HEK293 (cell line): ENCODE results near the gene DAAM1.

Source experiments
- CTCF ChIA-PET: fragments of 350-600 bp; formaldehyde crosslinking; extraction: SDS; loops from one replicate; lab custom pipeline; 2021; ENCODE audit warnings: antibody characterized with exemption; lab: Yijun Ruan, JAX
- POLR2A ChIA-PET: fragments of 300-600 bp; formaldehyde crosslinking; extraction: SDS; loops from one replicate; lab custom pipeline; 2020; ENCODE audit warnings: antibody characterized with exemption, inconsistent platforms; lab: Yijun Ruan, JAX
- H3K27ac ChIP-seq: fragments of 200-500 bp; sonication (Bioruptor generic); 2 replicates; pipeline ENCODE4 v1.5.1; 2014; ENCODE audit warnings: low read depth, low read length, control low read depth, inconsistent platforms; ENCODE audit errors: extremely low read depth
- H3K36me3 ChIP-seq, 2 experiments: fragments of 200-500 bp in 1 of 2; sonication (Bioruptor generic) in 1 of 2; 1 replicate in 1 of 2; 2 replicates in 1 of 2; pipeline ENCODE4 v1.5.1; 2014 to 2017; ENCODE audit warnings: inconsistent platforms in 2 of 2, low read length in 2 of 2; ENCODE audit not compliant: control insufficient read depth in 2 of 2, insufficient read depth in 1 of 2
- H3K4me1 ChIP-seq: fragments of 200-500 bp; sonication (Bioruptor generic); 2 replicates; pipeline ENCODE4 v1.5.1; 2014; ENCODE audit warnings: mild to moderate bottlenecking, low read length, inconsistent platforms; ENCODE audit not compliant: control insufficient read depth, insufficient read depth
- H3K4me3 ChIP-seq: 2 replicates; pipeline ENCODE4 v1.5.1; 2011; ENCODE audit warnings: low read depth, mild to moderate bottlenecking, control low read depth, low read length, moderate library complexity
- H3K9me3 ChIP-seq: fragments of 200-500 bp; sonication (Bioruptor generic); 2 replicates; pipeline ENCODE4 v1.5.1; 2014; ENCODE audit warnings: low read depth, low read length, inconsistent platforms; ENCODE audit not compliant: control insufficient read depth, insufficient read depth
- FEZF1 ChIP-seq: fragments of 450-650 bp; formaldehyde crosslinking; IDR thresholded peaks from 2 replicates; pipeline ENCODE4 v1.5.1; 2016; ENCODE audit warnings: missing biosample characterization, missing genetic modification characterization
- SP7 ChIP-seq: fragments of 450-650 bp; formaldehyde crosslinking; IDR thresholded peaks from 2 replicates; pipeline ENCODE4 v1.5.1; 2016; ENCODE audit warnings: missing biosample characterization, missing genetic modification characterization
- WT1 ChIP-seq: fragments of 450-650 bp; formaldehyde crosslinking; IDR thresholded peaks from 2 replicates; pipeline ENCODE4 v1.5.1; 2016; ENCODE audit warnings: missing biosample characterization, missing genetic modification characterization
- ZFP37 ChIP-seq: fragments of 450-650 bp; formaldehyde crosslinking; IDR thresholded peaks from 2 replicates; pipeline ENCODE4 v1.5.1; 2016; ENCODE audit warnings: missing biosample characterization, missing genetic modification characterization
- ZNF133 ChIP-seq: fragments of 450-650 bp; formaldehyde crosslinking; IDR thresholded peaks from 2 replicates; pipeline ENCODE4 v1.5.1; 2016; ENCODE audit warnings: missing biosample characterization, missing genetic modification characterization
- ZNF140 ChIP-seq: fragments of 450-650 bp; formaldehyde crosslinking; IDR thresholded peaks from 2 replicates; pipeline ENCODE4 v1.5.1; 2016; ENCODE audit warnings: missing biosample characterization, missing genetic modification characterization
- ZNF174 ChIP-seq: fragments of 450-650 bp; formaldehyde crosslinking; IDR thresholded peaks from 2 replicates; pipeline ENCODE4 v1.5.0; 2017; ENCODE audit warnings: missing biosample characterization, mild to moderate bottlenecking, missing genetic modification characterization
- ZNF302 ChIP-seq: fragments of 450-650 bp; formaldehyde crosslinking; IDR thresholded peaks from 2 replicates; pipeline ENCODE4 v1.5.1; 2016; ENCODE audit warnings: missing biosample characterization, missing genetic modification characterization, low read depth
- ZNF366 ChIP-seq: fragments of 450-650 bp; formaldehyde crosslinking; conservative IDR thresholded peaks from 2 replicates; pipeline ENCODE4 v1.5.1; 2016; ENCODE audit warnings: missing biosample characterization, missing genetic modification characterization
- ZNF394 ChIP-seq: fragments of 450-650 bp; formaldehyde crosslinking; IDR thresholded peaks from 2 replicates; pipeline ENCODE4 v1.5.1; 2016; ENCODE audit warnings: missing biosample characterization, missing genetic modification characterization, mild to moderate bottlenecking, moderate library complexity, borderline replicate concordance
- ZNF473 ChIP-seq: fragments of 450-650 bp; formaldehyde crosslinking; IDR thresholded peaks from 2 replicates; pipeline ENCODE4 v1.5.1; 2017; ENCODE audit warnings: missing biosample characterization, missing genetic modification characterization
- ZNF571 ChIP-seq: fragments of 450-650 bp; formaldehyde crosslinking; IDR thresholded peaks from 2 replicates; pipeline ENCODE4 v1.5.0; 2017; ENCODE audit warnings: missing biosample characterization, missing genetic modification characterization
- ZNF658 ChIP-seq: fragments of 450-650 bp; formaldehyde crosslinking; IDR thresholded peaks from 2 replicates; pipeline ENCODE4; 2016; ENCODE audit warnings: missing biosample characterization, missing genetic modification characterization
- ZNF660 ChIP-seq: fragments of 450-650 bp; IDR thresholded peaks from 2 replicates; pipeline ENCODE4 v1.5.1; 2018; ENCODE audit warnings: missing biosample characterization, mild to moderate bottlenecking, missing genetic modification characterization
- TF ChIP-seq, protein P1 (sequence below): fragments of 450-650 bp; formaldehyde crosslinking; IDR thresholded peaks from 2 replicates; pipeline ENCODE4 v1.5.1; 2017; ENCODE audit warnings: missing biosample characterization, missing genetic modification characterization
- TF ChIP-seq, protein P2 (sequence below): fragments of 450-650 bp; formaldehyde crosslinking; IDR thresholded peaks from 2 replicates; pipeline ENCODE4 v1.5.1; 2017; ENCODE audit warnings: missing biosample characterization, missing genetic modification characterization
- TF ChIP-seq, protein P3 (sequence below): fragments of 450-650 bp; formaldehyde crosslinking; IDR thresholded peaks from 2 replicates; pipeline ENCODE4 v1.5.1; 2016; ENCODE audit warnings: missing biosample characterization, missing genetic modification characterization
- TF ChIP-seq, protein P4 (sequence below): fragments of 450-650 bp; formaldehyde crosslinking; IDR thresholded peaks from 2 replicates; pipeline ENCODE4 v1.5.1; 2017; ENCODE audit warnings: missing biosample characterization, missing genetic modification characterization

Gene DAAM1

DNA sequence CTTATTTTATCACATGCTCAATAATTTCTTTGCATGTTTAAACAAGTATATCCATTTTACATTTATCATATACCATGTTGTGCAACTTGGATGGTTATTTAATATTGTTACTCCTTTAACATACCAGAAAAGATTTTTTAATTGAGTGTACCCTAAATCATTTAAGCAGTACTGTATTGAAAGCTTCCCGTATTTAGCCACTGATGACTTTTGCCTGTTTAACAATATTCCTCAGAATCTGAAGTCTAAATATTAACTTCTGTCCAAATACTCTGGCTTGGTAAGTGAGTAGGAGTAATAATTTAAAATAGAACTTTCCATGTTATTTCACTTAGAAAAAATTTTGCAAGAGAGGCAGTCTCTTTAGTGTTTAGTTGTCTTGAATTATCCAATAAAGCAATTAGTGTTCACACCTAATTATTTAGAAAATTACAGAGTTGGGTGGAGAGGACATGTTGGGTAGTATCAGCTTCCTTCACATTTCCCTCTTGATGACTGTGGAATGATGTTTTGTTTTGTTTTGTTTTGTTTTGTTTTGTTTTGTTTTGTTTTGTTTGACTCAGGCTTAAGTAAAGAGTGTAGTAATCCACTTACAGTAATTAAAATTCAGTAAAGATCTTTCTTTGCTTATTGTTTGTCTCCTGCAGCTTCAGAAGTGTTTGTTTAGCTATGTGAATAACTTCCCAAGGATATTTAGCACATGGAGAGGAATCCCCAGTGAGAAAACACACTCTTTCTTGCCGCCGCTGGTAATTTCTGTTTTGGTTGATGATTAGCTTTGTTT is 59.5 kb downstream of the DAAM1 start (continued):
- TF ChIP-seq, protein P1, sequence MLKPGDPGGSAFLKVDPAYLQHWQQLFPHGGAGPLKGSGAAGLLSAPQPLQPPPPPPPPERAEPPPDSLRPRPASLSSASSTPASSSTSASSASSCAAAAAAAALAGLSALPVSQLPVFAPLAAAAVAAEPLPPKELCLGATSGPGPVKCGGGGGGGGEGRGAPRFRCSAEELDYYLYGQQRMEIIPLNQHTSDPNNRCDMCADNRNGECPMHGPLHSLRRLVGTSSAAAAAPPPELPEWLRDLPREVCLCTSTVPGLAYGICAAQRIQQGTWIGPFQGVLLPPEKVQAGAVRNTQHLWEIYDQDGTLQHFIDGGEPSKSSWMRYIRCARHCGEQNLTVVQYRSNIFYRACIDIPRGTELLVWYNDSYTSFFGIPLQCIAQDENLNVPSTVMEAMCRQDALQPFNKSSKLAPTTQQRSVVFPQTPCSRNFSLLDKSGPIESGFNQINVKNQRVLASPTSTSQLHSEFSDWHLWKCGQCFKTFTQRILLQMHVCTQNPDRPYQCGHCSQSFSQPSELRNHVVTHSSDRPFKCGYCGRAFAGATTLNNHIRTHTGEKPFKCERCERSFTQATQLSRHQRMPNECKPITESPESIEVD (tag by site-specific recombination) = peak; percentile 77
- no peak for TF ChIP-seq ZNF571 (tag by site-specific recombination)

DNA sequence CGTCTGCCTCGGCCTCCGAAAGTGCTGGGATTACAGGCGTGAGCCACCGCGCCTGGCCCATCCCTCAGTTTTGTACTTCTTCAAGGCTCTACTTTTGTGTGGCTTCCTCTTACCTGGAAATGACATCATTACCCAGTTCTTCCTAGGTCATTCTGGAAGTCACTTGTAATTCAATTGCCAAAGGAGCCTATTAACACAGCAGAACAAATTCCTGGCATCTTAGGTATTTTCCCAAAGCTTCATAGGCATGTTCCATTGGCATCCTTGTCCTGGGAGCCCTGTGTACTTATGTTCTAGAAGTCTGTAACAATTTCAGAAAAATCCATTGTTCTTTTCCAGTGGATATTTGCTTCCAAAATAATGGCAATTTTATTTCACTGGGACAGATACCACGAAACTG is 60.6 kb downstream of the DAAM1 start:
- no peak overlapping the region for H3K4me3 ChIP-seq
- POLR2A ChIA-PET = no interaction called here
- TF ChIP-seq, protein P2, sequence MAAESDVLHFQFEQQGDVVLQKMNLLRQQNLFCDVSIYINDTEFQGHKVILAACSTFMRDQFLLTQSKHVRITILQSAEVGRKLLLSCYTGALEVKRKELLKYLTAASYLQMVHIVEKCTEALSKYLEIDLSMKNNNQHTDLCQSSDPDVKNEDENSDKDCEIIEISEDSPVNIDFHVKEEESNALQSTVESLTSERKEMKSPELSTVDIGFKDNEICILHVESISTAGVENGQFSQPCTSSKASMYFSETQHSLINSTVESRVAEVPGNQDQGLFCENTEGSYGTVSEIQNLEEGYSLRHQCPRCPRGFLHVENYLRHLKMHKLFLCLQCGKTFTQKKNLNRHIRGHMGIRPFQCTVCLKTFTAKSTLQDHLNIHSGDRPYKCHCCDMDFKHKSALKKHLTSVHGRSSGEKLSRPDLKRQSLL = no peak
- TF ChIP-seq ZNF140 (no peak), ZNF133 (no peak), ZNF302 (tag by site-specific recombination) (no peak), ZNF660 (tag by site-specific recombination) (no peak), SP7 (no peak), ZNF394 (tag by site-specific recombination) (no peak), ZNF658 (tag by site-specific recombination) (no peak), WT1 (tag by site-specific recombination) (no peak), ZNF366 (tag by site-specific recombination) (no peak), ZNF473 (tag by site-specific recombination) (no peak), ZFP37 (tag by site-specific recombination) (no peak), FEZF1 (tag by site-specific recombination) (no peak), ZNF174 (tag by site-specific recombination) (no peak)
- TF ChIP-seq, protein P3, sequence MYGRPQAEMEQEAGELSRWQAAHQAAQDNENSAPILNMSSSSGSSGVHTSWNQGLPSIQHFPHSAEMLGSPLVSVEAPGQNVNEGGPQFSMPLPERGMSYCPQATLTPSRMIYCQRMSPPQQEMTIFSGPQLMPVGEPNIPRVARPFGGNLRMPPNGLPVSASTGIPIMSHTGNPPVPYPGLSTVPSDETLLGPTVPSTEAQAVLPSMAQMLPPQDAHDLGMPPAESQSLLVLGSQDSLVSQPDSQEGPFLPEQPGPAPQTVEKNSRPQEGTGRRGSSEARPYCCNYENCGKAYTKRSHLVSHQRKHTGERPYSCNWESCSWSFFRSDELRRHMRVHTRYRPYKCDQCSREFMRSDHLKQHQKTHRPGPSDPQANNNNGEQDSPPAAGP = no peak
- TF ChIP-seq, protein P4, sequence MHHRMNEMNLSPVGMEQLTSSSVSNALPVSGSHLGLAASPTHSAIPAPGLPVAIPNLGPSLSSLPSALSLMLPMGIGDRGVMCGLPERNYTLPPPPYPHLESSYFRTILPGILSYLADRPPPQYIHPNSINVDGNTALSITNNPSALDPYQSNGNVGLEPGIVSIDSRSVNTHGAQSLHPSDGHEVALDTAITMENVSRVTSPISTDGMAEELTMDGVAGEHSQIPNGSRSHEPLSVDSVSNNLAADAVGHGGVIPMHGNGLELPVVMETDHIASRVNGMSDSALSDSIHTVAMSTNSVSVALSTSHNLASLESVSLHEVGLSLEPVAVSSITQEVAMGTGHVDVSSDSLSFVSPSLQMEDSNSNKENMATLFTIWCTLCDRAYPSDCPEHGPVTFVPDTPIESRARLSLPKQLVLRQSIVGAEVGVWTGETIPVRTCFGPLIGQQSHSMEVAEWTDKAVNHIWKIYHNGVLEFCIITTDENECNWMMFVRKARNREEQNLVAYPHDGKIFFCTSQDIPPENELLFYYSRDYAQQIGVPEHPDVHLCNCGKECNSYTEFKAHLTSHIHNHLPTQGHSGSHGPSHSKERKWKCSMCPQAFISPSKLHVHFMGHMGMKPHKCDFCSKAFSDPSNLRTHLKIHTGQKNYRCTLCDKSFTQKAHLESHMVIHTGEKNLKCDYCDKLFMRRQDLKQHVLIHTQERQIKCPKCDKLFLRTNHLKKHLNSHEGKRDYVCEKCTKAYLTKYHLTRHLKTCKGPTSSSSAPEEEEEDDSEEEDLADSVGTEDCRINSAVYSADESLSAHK (tag by site-specific recombination) = no peak
- TF ChIP-seq, all 188 proteins: peak for 0
- no peaks in the 10 kb centered on the region for H3K36me3 ChIP-seq
- no peak overlapping the region for H3K27ac ChIP-seq
- H3K4me1 ChIP-seq = peaks cover 24% of the 10 kb centered on the region
- no peaks in the 10 kb centered on the region for H3K9me3 ChIP-seq
- CTCF ChIA-PET = no interaction called here
